Ovary (tissue), 3 donors: ENCODE measurements around the gene TKFC.

Experiments used
- EP300 ChIP-seq: sonication (generic); formaldehyde crosslinking; IDR thresholded peaks from one replicate; pipeline ENCODE4 v1.6.1; 2017; ENCODE audit warnings: antibody characterized with exemption
- POLR2A ChIP-seq: fragments of 450-650 bp; IDR thresholded peaks from one replicate; pipeline ENCODE4 v1.6.1; 2017; ENCODE audit warnings: antibody characterized with exemption, mild to moderate bottlenecking, moderate library complexity
- TF ChIP-seq, protein P1 (sequence below), 3 donors: fragments of 450-650 bp in 2 of 3; fragments of 200-600 bp in 1 of 3; IDR thresholded peaks; one replicate each; pipeline versions ENCODE4 v1.5.1 to v1.8.0; 2016 to 2022; ENCODE audit warnings: antibody characterized with exemption in 3 of 3, mild to moderate bottlenecking in 1 of 3
- donor health status: DM: no; HTN: no; CAD: no.

GRCh38 chr11:61375761-61376108 lies 42.7 kb downstream of the TKFC start:
- TF ChIP-seq, protein P1, sequence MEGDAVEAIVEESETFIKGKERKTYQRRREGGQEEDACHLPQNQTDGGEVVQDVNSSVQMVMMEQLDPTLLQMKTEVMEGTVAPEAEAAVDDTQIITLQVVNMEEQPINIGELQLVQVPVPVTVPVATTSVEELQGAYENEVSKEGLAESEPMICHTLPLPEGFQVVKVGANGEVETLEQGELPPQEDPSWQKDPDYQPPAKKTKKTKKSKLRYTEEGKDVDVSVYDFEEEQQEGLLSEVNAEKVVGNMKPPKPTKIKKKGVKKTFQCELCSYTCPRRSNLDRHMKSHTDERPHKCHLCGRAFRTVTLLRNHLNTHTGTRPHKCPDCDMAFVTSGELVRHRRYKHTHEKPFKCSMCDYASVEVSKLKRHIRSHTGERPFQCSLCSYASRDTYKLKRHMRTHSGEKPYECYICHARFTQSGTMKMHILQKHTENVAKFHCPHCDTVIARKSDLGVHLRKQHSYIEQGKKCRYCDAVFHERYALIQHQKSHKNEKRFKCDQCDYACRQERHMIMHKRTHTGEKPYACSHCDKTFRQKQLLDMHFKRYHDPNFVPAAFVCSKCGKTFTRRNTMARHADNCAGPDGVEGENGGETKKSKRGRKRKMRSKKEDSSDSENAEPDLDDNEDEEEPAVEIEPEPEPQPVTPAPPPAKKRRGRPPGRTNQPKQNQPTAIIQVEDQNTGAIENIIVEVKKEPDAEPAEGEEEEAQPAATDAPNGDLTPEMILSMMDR (IDR thresholded peaks at IDR 0.05): no peak
- TF ChIP-seq EP300 (no peak), POLR2A (no peak)
